Calu3 (cell line): ENCODE measurements around the gene PCSK5. TPM values are rescaled to one million over a fixed set of nuclear protein-coding genes. Genes with fewer than 3 reads are reported as not detected.

ENCODE experiments used
- BruUV-seq: library from RNA; stranded (reverse); fragments of 400-500 nt; replicated peaks from 2 replicates; lab custom pipeline; 2021; lab: Mats Ljungman, UMichigan
- CTCF ChIA-PET: fragments of 300-600 bp; sonication (Branson Sonifier 250); formaldehyde crosslinking; loops from one replicate; lab custom pipeline; 2022; ENCODE audit warnings: antibody characterized with exemption; lab: Charles Lee
- DNase-seq: peaks from one replicate; pipeline ENCODE4 v3.0.0; 2022
- H3K27ac Mint-ChIP-seq: one replicate; pipeline ENCODE4 v1.8.0; 2022; ENCODE audit warnings: mixed read lengths; ENCODE audit not compliant: unreplicated experiment
- H3K27me3 Mint-ChIP-seq: one replicate; pipeline ENCODE4 v1.8.0; 2022; ENCODE audit warnings: mixed read lengths; ENCODE audit not compliant: unreplicated experiment
- H3K36me3 Mint-ChIP-seq: one replicate; pipeline ENCODE4 v1.8.0; 2022; ENCODE audit warnings: mild to moderate bottlenecking, moderate library complexity, mixed read lengths; ENCODE audit not compliant: insufficient read depth, unreplicated experiment
- H3K4me1 Mint-ChIP-seq: one replicate; pipeline ENCODE4 v1.8.0; 2022; ENCODE audit warnings: mild to moderate bottlenecking, low read depth, mixed read lengths; ENCODE audit not compliant: unreplicated experiment
- H3K4me3 Mint-ChIP-seq: one replicate; pipeline ENCODE4 v1.8.0; 2022; ENCODE audit warnings: mild to moderate bottlenecking, low read depth, moderate library complexity, mixed read lengths; ENCODE audit not compliant: unreplicated experiment
- H3K9me3 Mint-ChIP-seq: one replicate; pipeline ENCODE4 v1.8.0; 2022; ENCODE audit warnings: low read depth, mixed read lengths; ENCODE audit not compliant: unreplicated experiment
- intact Hi-C: fragments of 100-400 bp; cut with micrococcal nuclease; formaldehyde crosslinking; loops from one replicate; pipeline ENCODE4 v1.10.0; 2022; ENCODE audit not compliant: unreplicated experiment
- total RNA-seq: library from RNA; stranded (reverse); gene quantifications from 2 replicates; pipeline ENCODE4 v1.2.3, GENCODE V29; 2022
- TF ChIP-seq, protein P1 (sequence below): fragments of 200-600 bp; IDR thresholded peaks from one replicate; pipeline ENCODE4 v1.8.0; 2022; ENCODE audit warnings: antibody characterized with exemption; ENCODE audit not compliant: unreplicated experiment

PCSK5 gene
- total RNA-seq, 1 experiment from 2014 or later, result 38.4 TPM

- Mint-ChIP-seq H3K4me3 (no peak overlapping the region), H3K27me3 (no peaks in the 10 kb centered on the region), H3K36me3 (no peaks in the 10 kb centered on the region), H3K9me3 (no peaks in the 10 kb centered on the region), H3K27ac (no peak overlapping the region), H3K4me1 (peaks cover 21% of the 10 kb centered on the region)
- BruUV-seq, result no TSS peak
- TF ChIP-seq, protein P1, sequence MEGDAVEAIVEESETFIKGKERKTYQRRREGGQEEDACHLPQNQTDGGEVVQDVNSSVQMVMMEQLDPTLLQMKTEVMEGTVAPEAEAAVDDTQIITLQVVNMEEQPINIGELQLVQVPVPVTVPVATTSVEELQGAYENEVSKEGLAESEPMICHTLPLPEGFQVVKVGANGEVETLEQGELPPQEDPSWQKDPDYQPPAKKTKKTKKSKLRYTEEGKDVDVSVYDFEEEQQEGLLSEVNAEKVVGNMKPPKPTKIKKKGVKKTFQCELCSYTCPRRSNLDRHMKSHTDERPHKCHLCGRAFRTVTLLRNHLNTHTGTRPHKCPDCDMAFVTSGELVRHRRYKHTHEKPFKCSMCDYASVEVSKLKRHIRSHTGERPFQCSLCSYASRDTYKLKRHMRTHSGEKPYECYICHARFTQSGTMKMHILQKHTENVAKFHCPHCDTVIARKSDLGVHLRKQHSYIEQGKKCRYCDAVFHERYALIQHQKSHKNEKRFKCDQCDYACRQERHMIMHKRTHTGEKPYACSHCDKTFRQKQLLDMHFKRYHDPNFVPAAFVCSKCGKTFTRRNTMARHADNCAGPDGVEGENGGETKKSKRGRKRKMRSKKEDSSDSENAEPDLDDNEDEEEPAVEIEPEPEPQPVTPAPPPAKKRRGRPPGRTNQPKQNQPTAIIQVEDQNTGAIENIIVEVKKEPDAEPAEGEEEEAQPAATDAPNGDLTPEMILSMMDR, result no peak
- DNase-seq, result no peak
- CTCF ChIA-PET, result no interaction called here
- intact Hi-C loops, result loop anchor here (10.0 kb wide), 1 partner anchor 48 kb away; no protein-coding TSS in a partner anchor
Measured at GRCh38 chr9:76363032-76363395, 472.5 kb downstream of the PCSK5 start.

GRCh38 chr9:76365028-76365427, 474.6 kb downstream of the PCSK5 start:
- no TSS peak for BruUV-seq
- no peaks in the 10 kb centered on the region for H3K36me3 Mint-ChIP-seq
- peak; percentile 23 for DNase-seq
- H3K27me3 Mint-ChIP-seq, result no peaks in the 10 kb centered on the region
- H3K4me1 Mint-ChIP-seq, result peaks cover 35% of the 10 kb centered on the region
- TF ChIP-seq, protein P1, result no peak
- intact Hi-C loops, result loop anchor here (10.0 kb wide), 1 partner anchor 50 kb away; no protein-coding TSS in a partner anchor
- no peak overlapping the region for H3K27ac Mint-ChIP-seq
- no peak overlapping the region for H3K4me3 Mint-ChIP-seq
- CTCF ChIA-PET, result no interaction called here
- H3K9me3 Mint-ChIP-seq, result no peaks in the 10 kb centered on the region

DNA sequence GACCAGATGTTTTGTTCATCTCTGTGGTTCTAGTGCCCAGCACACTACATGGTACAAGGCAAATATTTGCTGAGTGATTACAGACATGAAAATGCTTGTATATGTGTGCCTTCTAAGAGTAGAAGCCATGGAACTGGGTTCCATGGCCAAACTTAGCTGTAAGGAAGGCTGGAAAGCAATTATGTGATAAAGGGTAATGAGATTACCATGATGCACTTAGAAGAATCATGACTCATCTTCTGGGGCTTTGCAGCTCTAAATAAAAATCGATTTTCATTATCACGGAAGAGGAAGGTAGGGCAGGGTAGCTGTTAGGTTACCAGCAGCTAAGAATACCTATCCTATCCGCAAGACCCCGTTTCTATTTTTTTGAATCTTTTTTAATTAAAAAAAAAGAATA, 475.8 kb downstream of the PCSK5 start:
- no peak overlapping the region for H3K4me3 Mint-ChIP-seq
- H3K27me3 Mint-ChIP-seq, result no peaks in the 10 kb centered on the region
- H3K9me3 Mint-ChIP-seq, result no peaks in the 10 kb centered on the region
- H3K4me1 Mint-ChIP-seq, result peaks cover 43% of the 10 kb centered on the region
- H3K27ac Mint-ChIP-seq, result no peak overlapping the region
- DNase-seq, result no peak
- TF ChIP-seq, protein P1, result no peak
- intact Hi-C loops, result loop anchor here (10.0 kb wide), 1 partner anchor 51 kb away; no protein-coding TSS in a partner anchor
- no TSS peak for BruUV-seq
- no peaks in the 10 kb centered on the region for H3K36me3 Mint-ChIP-seq
- CTCF ChIA-PET, result interaction anchor here (0.7 to 1.1 kb wide), 3 partner anchors 13 to 446 kb away, joined by 3 to 4 read pairs (median 3); no protein-coding TSS in a partner anchor

DNA sequence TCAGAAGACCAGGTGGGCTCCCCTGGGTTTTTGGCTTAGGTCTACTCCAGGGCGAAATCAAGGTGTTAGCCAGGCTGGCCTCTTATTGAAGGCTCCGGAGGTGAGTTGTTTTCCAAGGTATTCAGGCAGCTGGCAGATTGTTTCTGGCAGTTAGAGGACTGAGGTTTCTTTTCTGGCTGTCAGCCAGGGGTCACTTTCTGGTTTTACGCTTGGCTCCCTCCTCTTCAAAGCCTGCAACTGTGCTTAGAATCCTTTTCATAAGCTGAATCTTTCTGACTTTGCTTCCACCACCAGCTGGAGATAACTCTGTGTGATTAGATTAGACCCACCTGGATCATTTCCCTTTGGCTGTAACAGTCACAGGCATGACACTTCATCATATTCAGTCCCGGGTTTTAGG, 479.1 kb downstream of the PCSK5 start:
- H3K9me3 Mint-ChIP-seq, result no peaks in the 10 kb centered on the region
- TF ChIP-seq, protein P1, result no peak
- no peaks in the 10 kb centered on the region for H3K36me3 Mint-ChIP-seq
- H3K27ac Mint-ChIP-seq, result no peak overlapping the region
- no peaks in the 10 kb centered on the region for H3K27me3 Mint-ChIP-seq
- CTCF ChIA-PET, result interaction anchor here (1.2 kb wide), 1 partner anchor 9 kb away, joined by 4 read pairs; no protein-coding TSS in a partner anchor
- H3K4me3 Mint-ChIP-seq, result no peak overlapping the region
- intact Hi-C loops, result loop anchor here (10.0 kb wide), 1 partner anchor 55 kb away; no protein-coding TSS in a partner anchor
- DNase-seq, result peak; percentile 65
- peaks cover 52% of the 10 kb centered on the region for H3K4me1 Mint-ChIP-seq
- no TSS peak for BruUV-seq
